GM21526 (cell line): ENCODE results near the gene SMC4.
"Not testable (repeated sequence)": the region's sequence is repeated elsewhere in the genome, so short reads cannot be mapped to it uniquely, and the experiment has no call there.

Experiments
- ATAC-seq: cut with Tn5 transposase; IDR thresholded peaks from one replicate; pipeline ENCODE4 v1.9.1; 2021; ENCODE audit warnings: moderate library complexity; ENCODE audit not compliant: unreplicated experiment, low FRiP score

SMC4 gene

GRCh38 chr3:160399125-160400029 lies at the start of gene SMC4, which contains the start of gene IFT80:
Gene SMC4 (plus strand): TSS chr3:160399650. CDS start chr3:160400827, 1,177 bp downstream.
Gene IFT80 (minus strand): TSS chr3:160399225. CDS start chr3:160384600, 14,625 bp downstream.
- ATAC-seq, result peak; percentile 96

GRCh38 chr3:160355826-160356225 lies 43.6 kb upstream of the SMC4 start:
- no peak for ATAC-seq

- ATAC-seq, result not testable (repeated sequence)
Observed at GRCh38 chr3:160362896-160363295, 36.6 kb upstream of the SMC4 start.

- no peak for ATAC-seq
Observed at GRCh38 chr3:160365869-160366522, 33.5 kb upstream of the SMC4 start.

- ATAC-seq, result no peak
Observed at GRCh38 chr3:160368804-160369203, 30.6 kb upstream of the SMC4 start.

- no peak for ATAC-seq
Observed at GRCh38 chr3:160369784-160370183, 29.7 kb upstream of the SMC4 start.

- ATAC-seq, result no peak
Observed at GRCh38 chr3:160370987-160371857, 28.2 kb upstream of the SMC4 start.

- no peak for ATAC-seq
Observed at GRCh38 chr3:160372780-160373179, 26.7 kb upstream of the SMC4 start.

GRCh38 chr3:160373655-160374054 lies 25.8 kb upstream of the SMC4 start:
- no peak for ATAC-seq

- ATAC-seq, result no peak
Observed at GRCh38 chr3:160374472-160374871, 25.0 kb upstream of the SMC4 start.

GRCh38 chr3:160374925-160375324 lies 24.5 kb upstream of the SMC4 start:
- ATAC-seq, result no peak

- ATAC-seq, result no peak
Observed at GRCh38 chr3:160376681-160377080, 22.8 kb upstream of the SMC4 start.

- ATAC-seq, result no peak
Observed at GRCh38 chr3:160378331-160379109, 20.9 kb upstream of the SMC4 start.

GRCh38 chr3:160379628-160380214 lies 19.7 kb upstream of the SMC4 start:
- ATAC-seq, result no peak

GRCh38 chr3:160381470-160381869 lies 18.0 kb upstream of the SMC4 start:
- no peak for ATAC-seq

- ATAC-seq, result no peak
Observed at GRCh38 chr3:160384639-160385318, 14.7 kb upstream of the SMC4 start.

- ATAC-seq, result no peak
Observed at GRCh38 chr3:160390565-160391138, 8.8 kb upstream of the SMC4 start.

- ATAC-seq, result no peak
Observed at GRCh38 chr3:160392798-160393197, 6.7 kb upstream of the SMC4 start.
